ENCODE data around the gene FAM168A.

- TF ChIP-seq CTCF (conservative IDR thresholded peaks at IDR 0.05 in 1 of 2, IDR thresholded peaks at IDR 0.05 in 1 of 2; ENCODE audit: low read depth in 1 of 2, low read length in 2 of 2) (peak; percentile 79 to 84), EZH2 (IDR thresholded peaks at IDR 0.05; ENCODE audit: low read length, missing control alignments) (no peak)
These were observed 204.2 kb downstream of the FAM168A start for GRCh38 chr11:73393479-73394415.
